GM20000 (cell line): ENCODE measurements around the gene MXD4.
"Not testable (repeated sequence)": the region's sequence is repeated elsewhere in the genome, so short reads cannot be mapped to it uniquely, and the experiment has no call there.

Experiments used
- DNase-seq: peaks from one replicate; pipeline ENCODE4 v3.0.0; 2012; ENCODE audit warnings: low spot score
- CTCF ChIP-seq: IDR thresholded peaks from 2 replicates; pipeline ENCODE4 v1.5.1; 2012; ENCODE audit warnings: mild to moderate bottlenecking, control low read depth; ENCODE audit errors: extremely low read depth, missing control alignments

Gene MXD4

GRCh38 chr4:2212831-2213230 lies 49.1 kb downstream of the MXD4 start:
- DNase-seq = no peak
- TF ChIP-seq CTCF = no peak

GRCh38 chr4:2202789-2203188 lies 59.1 kb downstream of the MXD4 start:
- not testable (repeated sequence) for DNase-seq
